B cell (primary cell): ENCODE data around the gene TCF7L1. TPM values are rescaled to one million over a fixed set of nuclear protein-coding genes. Genes with fewer than 3 reads are reported as not detected.

Experiments used
- ATAC-seq: fragments of 200-7000 bp; cut with Tn5 transposase; one replicate; pipeline ENCODE4 v1.10.0; 2021; ENCODE audit warnings: low read depth, mild to moderate bottlenecking, moderate number of reproducible peaks, moderate library complexity
- CTCF ChIA-PET: fragments of 350-600 bp; sonication (Branson Sonifier 250); formaldehyde crosslinking; loops from one replicate; lab custom pipeline; 2021; ENCODE audit warnings: antibody characterized with exemption, inconsistent platforms; lab: Charles Lee
- POLR2A ChIA-PET: fragments of 350-600 bp; sonication (Branson Sonifier 250); formaldehyde crosslinking; loops from one replicate; lab custom pipeline; 2021; ENCODE audit warnings: antibody characterized with exemption; lab: Charles Lee
- DNase-seq: peaks from one replicate; pipeline ENCODE4 v3.0.0; 2013
- H2AFZ ChIP-seq: 2 replicates; pipeline ENCODE4 v1.6.1; 2012; ENCODE audit warnings: mild to moderate bottlenecking, low read depth, low read length; ENCODE audit not compliant: insufficient read depth, poor library complexity, severe bottlenecking
- H3K27ac ChIP-seq, 2 donors: 1 replicate in 1 of 2; 2 replicates in 1 of 2; pipeline ENCODE4 v1.5.1; 2012 to 2013; ENCODE audit warnings: low read length in 2 of 2, mild to moderate bottlenecking in 2 of 2, moderate library complexity in 1 of 2
- H3K27me3 ChIP-seq, 4 experiments: fragments of 200-600 bp in 1 of 4; sonication (generic) in 1 of 4; replicated peaks in 1 of 4; 1 replicate in 2 of 4; 2 replicates in 2 of 4; pipeline versions ENCODE4 v1.6.1 to v1.7.0; 2013 to 2016; ENCODE audit warnings: low read length in 3 of 4, mild to moderate bottlenecking in 2 of 4, mixed read lengths in 1 of 4, moderate library complexity in 1 of 4; ENCODE audit not compliant: insufficient read depth in 4 of 4, control insufficient read depth in 3 of 4; ENCODE audit errors: control extremely low read depth in 1 of 4
- H3K36me3 ChIP-seq, 2 experiments: replicated peaks in 1 of 2; 1 replicate in 1 of 2; 2 replicates in 1 of 2; pipeline versions ENCODE4 v1.6.1 to v1.7.1; 2013; ENCODE audit warnings: low read length in 1 of 2; ENCODE audit not compliant: insufficient read depth in 2 of 2, control insufficient read depth in 1 of 2; ENCODE audit errors: control extremely low read depth in 1 of 2, extremely low read depth in 1 of 2
- H3K4me1 ChIP-seq, 2 donors: fragments of 200-600 bp in 1 of 2; sonication (generic) in 1 of 2; 1 replicate in 1 of 2; 2 replicates in 1 of 2; pipeline versions ENCODE4 v1.5.1 to v1.6.1; 2013 to 2017; ENCODE audit warnings: low read length in 2 of 2; ENCODE audit not compliant: control insufficient read depth in 2 of 2, insufficient read depth in 2 of 2
- H3K4me2 ChIP-seq: replicated peaks from 2 replicates; pipeline ENCODE3; 2012; ENCODE audit warnings: mild to moderate bottlenecking, low read depth, low read length; ENCODE audit not compliant: poor library complexity, severe bottlenecking
- H3K4me3 ChIP-seq, 5 experiments: fragments of 200-600 bp in 1 of 5; sonication (generic) in 1 of 5; 1 replicate in 3 of 5; 2 replicates in 2 of 5; pipeline versions ENCODE4 v1.5.1 to v1.7.0; 2011 to 2016; ENCODE audit warnings: low read length in 4 of 5, mild to moderate bottlenecking in 4 of 5, low read depth in 2 of 5, control low read depth in 1 of 5, moderate library complexity in 1 of 5; ENCODE audit not compliant: insufficient read depth in 1 of 5; ENCODE audit errors: control extremely low read depth in 1 of 5, extremely low read depth in 1 of 5
- H3K79me2 ChIP-seq: fragments of 200-600 bp; sonication (generic); one replicate; pipeline ENCODE4 v1.6.0; 2016; ENCODE audit warnings: low read length; ENCODE audit not compliant: control insufficient read depth, insufficient read depth
- H3K9ac ChIP-seq: fragments of 200-600 bp; sonication (generic); 2 replicates; pipeline ENCODE4 v1.6.1; 2017; ENCODE audit warnings: mild to moderate bottlenecking, low read length, moderate library complexity
- H3K9me3 ChIP-seq, 3 donors: one replicate each; pipeline versions ENCODE4 v1.6.1 to v1.7.1; 2013; ENCODE audit warnings: low read length in 2 of 3; ENCODE audit not compliant: control insufficient read depth in 2 of 3, insufficient read depth in 1 of 3; ENCODE audit errors: control extremely low read depth in 1 of 3
- H4K20me1 ChIP-seq: 2 replicates; pipeline ENCODE4 v1.6.0; 2012; ENCODE audit warnings: mild to moderate bottlenecking, low read length; ENCODE audit not compliant: insufficient read depth, control insufficient read depth, poor library complexity, severe bottlenecking
- H3K27ac Mint-ChIP-seq: one replicate; pipeline ENCODE4 v1.8.0; 2021; ENCODE audit warnings: mixed read lengths
- H3K27me3 Mint-ChIP-seq: one replicate; pipeline ENCODE4 v1.8.0; 2021; ENCODE audit warnings: mixed read lengths
- H3K4me1 Mint-ChIP-seq: one replicate; pipeline ENCODE4 v1.8.0; 2021; ENCODE audit warnings: mixed read lengths
- H3K4me3 Mint-ChIP-seq: one replicate; pipeline ENCODE4 v1.8.0; 2021; ENCODE audit warnings: mixed read lengths
- H3K9me3 Mint-ChIP-seq: one replicate; pipeline ENCODE4 v1.8.0; 2022; ENCODE audit warnings: mixed read lengths; ENCODE audit not compliant: insufficient read depth
- EZH2 ChIP-seq: IDR thresholded peaks from 2 replicates; pipeline ENCODE4 v1.6.1; 2012; ENCODE audit warnings: borderline replicate concordance, low read depth, mild to moderate bottlenecking, moderate library complexity, low read length; ENCODE audit not compliant: insufficient read depth, poor library complexity, severe bottlenecking
- WGBS: methylation state at CpG from one replicate; pipeline ENCODE4 v1.1.5; 2013; ENCODE audit warnings: missing lambda C conversion rate; ENCODE audit not compliant: insufficient coverage; 5-methylcytosine and 5-hydroxymethylcytosine counted together
- intact Hi-C: fragments of 100-400 bp; cut with micrococcal nuclease; formaldehyde crosslinking; loops from one replicate; pipeline ENCODE4 v1.10.0; 2022
- polyA plus RNA-seq: library from polyadenylated mRNA; depleted of rRNA; stranded (reverse); fragments of >200 nt; gene quantifications from 2 replicates; pipeline ENCODE4 v1.2.3, GENCODE V29; 2012
- total RNA-seq, 2 donors: library from RNA; stranded (reverse); fragments of 120-200 nt in 1 of 2; gene quantifications; 1 replicate in 1 of 2; 2 replicates in 1 of 2; pipeline versions ENCODE4 v1.2.3 to v1.2.4, GENCODE V29; 2013 to 2022
- TF ChIP-seq, protein P1 (sequence below): fragments of 200-600 bp; IDR thresholded peaks from one replicate; pipeline ENCODE4 v1.8.0; 2022; ENCODE audit warnings: antibody characterized with exemption, mild to moderate bottlenecking

Gene TCF7L1
- total and polyA plus RNA-seq, 2 donors (not counting 1 experiment from before 2014, with no cell fraction given), result 0.67 to 0.81 TPM

DNA sequence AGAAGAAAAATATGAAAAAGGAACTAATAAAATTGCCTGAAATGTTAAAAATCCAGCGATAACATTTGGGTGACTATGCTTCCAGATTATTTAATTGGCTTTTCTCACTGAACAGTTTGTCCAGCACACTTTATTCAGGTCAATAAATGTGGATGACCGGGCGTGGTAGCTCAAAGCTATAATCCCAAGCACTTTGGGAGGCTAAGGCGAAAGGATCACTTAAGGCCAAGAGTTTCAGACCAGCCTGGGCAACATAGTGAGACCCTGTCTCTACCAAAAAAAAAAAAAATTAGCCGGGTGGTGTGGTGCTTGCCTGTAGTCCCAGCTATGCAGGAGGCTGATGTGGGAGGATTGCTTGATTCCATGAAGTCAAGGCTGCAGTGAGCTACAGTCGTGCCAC, 139.2 kb downstream of the TCF7L1 start:
- H3K27me3 Mint-ChIP-seq, result peaks cover 58% of the 10 kb centered on the region
- no peaks in the 10 kb centered on the region for H3K9me3 Mint-ChIP-seq
- Histone ChIP-seq H3K9me3 (no peaks in the 10 kb centered on the region), H3K9ac (no peak overlapping the region), H3K4me1 (no peaks in the 10 kb centered on the region), H3K27ac (no peak overlapping the region), H3K79me2 (no peaks in the 10 kb centered on the region), H3K27me3 (peaks cover 0 to 6% (median 0%) of the 10 kb centered on the region in 4 experiments), H4K20me1 (no peaks in the 10 kb centered on the region), H3K4me3 (no peak overlapping the region), H3K4me2 (no peak overlapping the region), H3K36me3 (no peaks in the 10 kb centered on the region), H2AFZ (no peak overlapping the region)
- H3K27ac Mint-ChIP-seq, result no peak overlapping the region
- 81% methylated on average over 4 of the region's 6 CpGs for whole genome bisulfite sequencing
- ATAC-seq, result no peak
- POLR2A ChIA-PET, result interaction anchor here (0.7 kb wide), 1 partner anchor 444 kb away, joined by 3 read pairs; no protein-coding TSS in a partner anchor
- H3K4me3 Mint-ChIP-seq, result no peak overlapping the region
- no peak for DNase-seq
- TF ChIP-seq EZH2, result no peak
- TF ChIP-seq, protein P1, sequence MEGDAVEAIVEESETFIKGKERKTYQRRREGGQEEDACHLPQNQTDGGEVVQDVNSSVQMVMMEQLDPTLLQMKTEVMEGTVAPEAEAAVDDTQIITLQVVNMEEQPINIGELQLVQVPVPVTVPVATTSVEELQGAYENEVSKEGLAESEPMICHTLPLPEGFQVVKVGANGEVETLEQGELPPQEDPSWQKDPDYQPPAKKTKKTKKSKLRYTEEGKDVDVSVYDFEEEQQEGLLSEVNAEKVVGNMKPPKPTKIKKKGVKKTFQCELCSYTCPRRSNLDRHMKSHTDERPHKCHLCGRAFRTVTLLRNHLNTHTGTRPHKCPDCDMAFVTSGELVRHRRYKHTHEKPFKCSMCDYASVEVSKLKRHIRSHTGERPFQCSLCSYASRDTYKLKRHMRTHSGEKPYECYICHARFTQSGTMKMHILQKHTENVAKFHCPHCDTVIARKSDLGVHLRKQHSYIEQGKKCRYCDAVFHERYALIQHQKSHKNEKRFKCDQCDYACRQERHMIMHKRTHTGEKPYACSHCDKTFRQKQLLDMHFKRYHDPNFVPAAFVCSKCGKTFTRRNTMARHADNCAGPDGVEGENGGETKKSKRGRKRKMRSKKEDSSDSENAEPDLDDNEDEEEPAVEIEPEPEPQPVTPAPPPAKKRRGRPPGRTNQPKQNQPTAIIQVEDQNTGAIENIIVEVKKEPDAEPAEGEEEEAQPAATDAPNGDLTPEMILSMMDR, result no peak
- H3K4me1 Mint-ChIP-seq, result no peaks in the 10 kb centered on the region
- CTCF ChIA-PET, result interaction anchor here (1.4 to 9.3 kb wide), 2 partner anchors 13 to 26 kb away, joined by 5 to 91 read pairs; no protein-coding TSS in a partner anchor
- intact Hi-C loops, result no loop called here

DNA sequence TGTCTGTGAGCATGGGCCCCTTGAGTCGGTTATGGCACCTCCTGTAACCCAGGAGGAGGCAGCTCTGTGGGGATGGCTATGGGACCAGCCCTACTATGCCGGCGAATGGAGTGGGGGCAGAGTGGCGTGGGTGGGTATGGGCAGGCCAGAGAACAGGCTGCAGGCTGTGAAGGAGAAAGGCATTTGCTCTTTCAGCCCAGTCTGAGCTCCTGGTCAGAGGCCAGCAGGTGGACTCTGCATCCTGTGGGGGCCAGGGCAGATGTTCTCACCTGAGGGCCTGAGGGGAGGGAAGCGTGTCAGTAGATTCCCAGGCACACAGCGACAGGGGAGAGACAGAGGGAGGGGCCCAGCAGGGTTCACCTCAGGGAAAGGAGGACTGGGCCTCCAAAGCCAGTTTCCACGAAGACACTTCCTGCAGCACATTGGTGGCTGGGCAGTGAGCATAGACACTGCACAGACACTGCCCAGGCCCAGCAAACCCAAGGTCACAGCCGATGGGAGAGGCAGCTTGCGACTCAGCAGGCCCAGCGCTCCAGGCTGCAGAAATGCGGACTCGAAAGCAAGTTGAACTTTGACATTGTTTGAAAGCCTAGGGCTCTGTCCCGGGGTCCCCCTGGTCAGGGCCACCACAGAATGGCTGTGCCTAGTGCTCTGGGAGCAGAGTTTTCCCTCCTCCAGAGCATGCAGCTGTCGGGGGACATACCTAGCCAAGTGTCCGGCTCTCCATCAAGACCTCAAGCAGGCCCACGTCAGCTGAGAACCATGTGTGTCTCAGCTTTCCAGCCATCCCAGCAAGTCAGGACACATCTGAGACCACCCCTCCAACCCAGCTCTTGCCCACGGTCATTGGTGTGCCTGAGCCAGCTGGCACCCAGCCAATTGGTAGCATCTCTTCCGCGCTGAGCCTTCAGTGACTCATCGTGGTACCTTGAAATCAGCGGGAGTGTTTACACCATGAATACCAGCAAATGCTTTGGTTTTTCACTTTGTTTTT, 140.8 kb downstream of the TCF7L1 start:
- intact Hi-C loops, result no loop called here
- H3K9me3 Mint-ChIP-seq, result no peaks in the 10 kb centered on the region
- no peak for ATAC-seq

More for the DNA sequence above, 140.8 kb downstream of the TCF7L1 start:
- H3K4me3 ChIP-seq, result no peak overlapping the region
- H3K4me2 ChIP-seq, result no peak overlapping the region
- Mint-ChIP-seq H3K27ac (no peak overlapping the region), H3K4me3 (no peak overlapping the region), H3K27me3 (peaks cover 48% of the 10 kb centered on the region), H3K4me1 (no peaks in the 10 kb centered on the region)
- H3K4me1 ChIP-seq, result no peaks in the 10 kb centered on the region
- H3K79me2 ChIP-seq, result no peaks in the 10 kb centered on the region
- no peak overlapping the region for H2AFZ ChIP-seq
- no peak for TF ChIP-seq EZH2
- TF ChIP-seq, protein P1, result no peak
- no peak overlapping the region for H3K27ac ChIP-seq
- no peaks in the 10 kb centered on the region for H4K20me1 ChIP-seq
- 85% methylated on average over 21 of the region's 21 CpGs for WGBS
- no peak overlapping the region for H3K9ac ChIP-seq
- ChIA-PET CTCF (no interaction called here), POLR2A (no interaction called here)
- H3K9me3 ChIP-seq, result no peaks in the 10 kb centered on the region
- DNase-seq, result no peak
- no peaks in the 10 kb centered on the region for H3K36me3 ChIP-seq
- peaks cover 0 to 6% (median 0%) of the 10 kb centered on the region in 4 experiments for H3K27me3 ChIP-seq
